Glomerular visceral epithelial cell (primary cell): ENCODE measurements around the gene CEP131.

Experiments
- DNase-seq: peaks from one replicate; pipeline ENCODE4 v3.0.0-alpha.2; 2016; ENCODE audit errors: extremely low spot score

Gene CEP131

DNA sequence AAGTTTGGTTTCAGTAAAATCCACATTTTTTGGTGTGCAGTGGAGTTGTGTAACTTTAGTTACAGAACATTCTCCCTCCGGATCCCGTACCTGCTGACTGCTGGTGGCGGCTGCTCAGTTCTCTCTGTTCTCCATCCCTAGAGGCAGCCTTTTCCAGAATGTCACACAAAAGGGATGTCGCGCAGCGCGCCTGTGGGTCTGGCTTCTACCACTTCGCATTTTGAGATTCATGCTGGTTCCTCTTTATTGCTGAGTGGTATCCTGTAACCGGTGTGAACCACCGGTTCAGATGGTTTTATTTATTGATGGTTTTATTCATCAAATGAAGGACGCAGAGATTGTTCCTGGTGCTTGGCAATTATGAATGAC, 981 bp upstream of the CEP131 start:
- DNase-seq: no peak

DNA sequence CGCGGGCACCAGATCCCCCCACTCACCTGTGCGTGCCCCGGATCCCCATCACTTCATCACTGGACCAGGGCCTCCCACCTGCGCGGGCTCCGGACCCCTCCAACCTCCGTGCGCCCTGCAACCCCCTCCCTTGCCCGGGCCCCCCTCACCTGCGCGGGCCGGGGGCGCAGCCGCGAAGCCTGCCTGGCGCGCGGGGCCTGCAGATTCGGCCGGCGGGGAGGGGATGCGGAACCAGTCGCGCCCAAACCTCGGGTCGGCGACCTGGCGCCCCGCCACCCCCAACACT, 202 bp downstream of the CEP131 start:
- DNase-seq: no peak

DNA sequence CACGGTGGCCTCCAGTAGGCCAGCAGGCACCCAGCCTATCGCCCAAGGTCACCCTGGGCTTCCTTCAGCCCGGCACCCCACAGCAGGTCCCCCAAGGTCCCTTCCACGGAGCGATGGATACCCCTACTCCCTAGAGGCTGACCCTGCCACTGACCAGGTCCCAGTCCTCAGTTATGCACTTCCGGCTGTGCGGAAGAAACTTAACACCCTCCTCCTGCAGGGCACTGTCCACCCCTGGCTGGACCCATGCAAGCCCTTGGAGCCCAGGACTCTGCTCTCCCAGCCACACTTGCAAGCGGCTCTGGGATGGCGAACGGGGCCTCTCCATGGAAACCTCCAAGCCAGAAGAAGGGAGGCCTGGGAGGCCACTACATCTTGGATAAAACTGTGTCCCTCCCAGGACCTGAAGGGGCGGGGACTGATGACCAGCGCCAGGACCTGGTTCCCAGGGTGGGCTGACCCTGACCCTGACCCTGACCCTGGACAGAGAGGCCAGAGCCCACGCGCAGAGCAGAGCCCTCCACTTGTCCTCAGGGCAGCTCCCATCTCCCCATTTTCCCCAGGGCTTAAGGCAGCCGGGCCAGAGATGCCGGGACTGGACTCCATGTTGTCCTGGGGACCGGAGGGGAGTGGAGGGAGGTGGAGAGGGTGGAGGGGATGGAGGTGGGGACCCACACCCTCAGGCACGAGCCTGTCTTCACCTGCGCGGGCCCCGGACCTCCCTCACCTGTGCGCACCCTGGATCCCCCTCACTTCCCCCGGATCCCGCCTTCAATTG, 734 bp downstream of the CEP131 start:
- DNase-seq: no peak

DNA sequence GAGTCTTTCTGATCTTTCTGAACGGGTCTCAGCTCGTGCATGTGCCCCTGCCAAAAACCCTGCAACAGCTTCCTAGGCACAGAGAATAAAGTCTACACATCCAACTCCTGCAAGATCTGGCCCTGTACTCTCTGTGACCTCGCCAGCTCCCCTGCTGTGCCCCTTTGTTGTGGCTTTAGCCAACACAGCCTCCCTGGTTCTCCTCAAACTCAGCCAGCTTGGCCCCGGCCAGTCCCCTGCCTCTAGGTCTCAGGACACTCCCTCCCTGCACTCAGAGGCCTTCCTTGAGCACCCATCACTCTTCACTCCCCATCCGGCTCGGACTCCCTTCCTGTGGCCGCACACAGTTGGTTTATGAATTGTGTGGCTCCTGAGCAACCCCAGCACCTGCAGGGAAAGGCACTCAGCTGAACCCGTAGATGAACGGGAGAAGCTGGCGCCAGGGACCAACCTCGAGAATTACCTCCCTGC, 1.4 kb downstream of the CEP131 start:
- no peak for DNase-seq

DNA sequence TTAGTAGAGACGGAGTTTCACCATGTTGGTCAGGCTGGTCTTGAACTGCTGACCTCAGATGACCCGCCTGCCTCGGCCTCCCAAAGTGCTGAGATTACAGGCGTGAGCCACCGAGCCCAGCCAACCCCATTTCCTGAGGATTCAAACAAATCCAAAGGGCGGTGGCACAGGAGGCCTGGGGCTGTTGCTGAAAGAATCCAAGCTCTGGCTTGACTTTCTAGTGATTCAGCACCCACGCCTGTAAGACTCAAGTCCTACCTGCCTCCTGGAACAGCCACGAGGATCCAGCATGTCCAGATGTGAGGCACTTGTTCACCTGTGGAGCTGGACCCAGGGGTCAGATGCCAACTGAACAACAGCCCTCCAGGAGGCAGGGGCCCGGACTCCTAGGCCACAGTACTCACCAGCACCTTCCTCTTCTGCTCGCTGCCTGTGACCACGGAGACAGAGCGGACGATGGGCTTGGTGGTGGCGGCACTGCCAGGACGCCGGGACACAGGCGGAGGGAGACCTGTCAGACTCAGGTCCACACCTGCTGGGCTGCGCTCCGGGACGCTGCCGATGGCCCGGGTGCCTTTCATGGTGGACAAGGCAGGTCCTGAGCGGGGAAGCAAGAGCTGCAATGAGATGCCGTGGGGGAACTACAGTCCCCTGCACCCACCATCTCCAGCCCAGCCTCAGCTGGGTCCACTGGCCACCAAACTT, 3.1 kb downstream of the CEP131 start:
- DNase-seq: no peak

DNA sequence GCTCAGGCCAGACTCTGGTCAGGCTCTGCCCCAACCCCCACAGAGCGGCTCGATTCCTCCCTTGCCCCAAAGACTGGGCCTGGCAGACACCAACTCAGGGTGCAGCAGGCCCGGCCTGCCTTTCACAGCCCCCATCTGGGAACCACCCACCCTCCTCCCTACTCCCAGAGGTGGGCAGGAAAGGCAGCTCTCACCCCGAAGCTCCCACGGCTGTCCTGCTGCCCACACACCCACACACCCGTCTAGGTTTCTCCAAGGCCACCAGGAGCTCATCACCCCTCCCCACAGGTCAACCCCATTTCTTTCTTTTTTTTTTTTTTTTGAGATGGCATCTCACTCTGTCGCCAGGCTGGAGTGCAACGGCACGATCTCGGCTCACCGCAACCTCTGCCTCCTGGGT, 3.8 kb downstream of the CEP131 start:
- DNase-seq: no peak

DNA sequence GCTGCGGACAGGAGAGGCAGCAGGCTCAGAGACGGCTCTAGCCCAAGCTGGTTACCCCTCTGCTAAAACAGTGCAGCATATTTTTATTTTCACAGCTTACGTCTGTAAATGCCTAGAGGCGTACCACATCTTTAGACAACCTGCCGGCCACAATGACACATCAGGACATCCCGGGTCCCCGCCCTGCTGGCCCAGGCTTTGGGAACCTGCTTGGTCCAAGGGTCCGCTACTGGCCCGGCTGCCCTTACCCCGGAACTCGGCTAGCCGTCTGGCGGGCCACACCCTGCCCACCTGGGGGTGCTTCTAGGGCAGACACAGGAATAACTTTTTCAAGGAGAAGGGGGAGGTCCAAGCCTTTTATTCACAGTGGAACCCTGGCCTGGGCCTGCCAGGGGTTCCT, 4.3 kb downstream of the CEP131 start:
- DNase-seq: no peak

DNA sequence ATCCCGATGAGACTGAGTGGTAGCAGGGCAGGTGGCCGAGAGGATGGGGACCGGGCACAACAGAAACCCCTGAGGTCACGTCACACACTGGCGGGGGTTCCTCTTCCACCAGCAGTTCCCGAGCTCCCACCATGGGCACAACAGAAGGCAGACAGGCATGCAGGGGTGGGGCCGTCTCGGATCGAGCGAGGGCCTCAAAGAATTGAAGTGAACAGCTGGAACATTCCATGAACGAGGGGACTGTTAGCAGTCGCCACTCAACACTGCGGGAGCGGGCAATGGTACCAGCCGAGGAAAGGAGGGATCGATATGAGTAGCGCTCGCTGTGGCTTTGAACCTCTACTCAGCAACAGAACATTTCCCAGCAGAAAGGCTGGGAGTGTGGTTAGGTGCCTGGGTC, 5.3 kb downstream of the CEP131 start:
- no peak for DNase-seq

DNA sequence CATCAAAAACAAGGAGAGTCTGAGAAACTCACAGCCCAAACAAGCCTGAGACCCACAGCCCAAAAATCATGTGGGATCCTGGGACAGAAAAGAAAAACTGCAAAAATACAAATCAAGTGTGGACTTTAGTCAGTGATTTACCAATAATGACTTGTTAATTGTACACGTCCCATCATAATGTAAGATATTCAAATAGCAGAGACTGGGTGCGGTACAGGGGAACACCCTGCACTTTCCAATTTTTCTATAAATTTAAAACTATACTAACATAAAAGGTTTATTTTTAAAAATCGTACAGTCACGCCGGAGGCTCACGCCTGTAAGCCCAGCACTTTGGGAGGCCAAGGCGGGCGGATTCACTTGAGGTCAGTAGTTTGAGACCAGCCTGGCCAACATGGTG, 8.8 kb downstream of the CEP131 start:
- no peak for DNase-seq

DNA sequence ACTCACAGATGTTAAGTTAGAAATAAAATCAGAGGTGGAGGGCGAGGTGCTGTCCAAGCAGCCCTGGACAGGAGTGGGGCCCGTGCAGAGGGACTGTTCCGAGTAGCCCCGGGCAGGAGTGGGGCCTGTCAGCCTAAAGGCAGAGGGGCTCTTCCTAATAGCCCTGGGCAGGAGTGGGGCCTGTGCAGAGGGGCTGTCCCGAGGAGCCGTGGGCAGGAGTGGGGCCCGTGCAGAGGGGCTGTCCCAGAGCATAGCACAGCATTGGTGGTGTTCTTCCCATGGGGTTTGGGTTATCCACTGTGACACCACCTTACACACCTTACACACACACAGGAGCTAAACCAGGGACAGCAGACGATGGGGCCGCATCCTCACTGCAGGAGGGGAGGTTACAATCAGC, 10.4 kb downstream of the CEP131 start:
- DNase-seq: no peak

DNA sequence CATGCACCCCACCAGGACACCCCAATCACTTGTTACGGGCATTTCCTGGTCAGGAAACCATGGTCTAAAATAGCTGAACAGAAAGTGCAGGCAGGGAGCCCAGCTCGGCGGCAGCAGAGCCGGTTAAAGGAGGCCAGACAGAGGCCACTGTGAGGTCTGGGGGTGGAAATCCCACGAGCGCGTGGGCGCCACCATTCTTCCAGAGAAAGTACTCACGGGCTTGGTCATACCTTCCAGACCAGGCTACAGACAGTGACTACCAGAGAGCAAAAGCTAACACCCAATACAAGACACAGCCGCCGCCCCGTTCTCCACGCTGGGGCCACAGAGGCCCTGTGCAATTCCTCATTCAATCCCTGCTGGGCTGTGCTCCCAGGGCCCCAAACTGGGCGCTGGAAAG, 11.9 kb downstream of the CEP131 start:
- no peak for DNase-seq

DNA sequence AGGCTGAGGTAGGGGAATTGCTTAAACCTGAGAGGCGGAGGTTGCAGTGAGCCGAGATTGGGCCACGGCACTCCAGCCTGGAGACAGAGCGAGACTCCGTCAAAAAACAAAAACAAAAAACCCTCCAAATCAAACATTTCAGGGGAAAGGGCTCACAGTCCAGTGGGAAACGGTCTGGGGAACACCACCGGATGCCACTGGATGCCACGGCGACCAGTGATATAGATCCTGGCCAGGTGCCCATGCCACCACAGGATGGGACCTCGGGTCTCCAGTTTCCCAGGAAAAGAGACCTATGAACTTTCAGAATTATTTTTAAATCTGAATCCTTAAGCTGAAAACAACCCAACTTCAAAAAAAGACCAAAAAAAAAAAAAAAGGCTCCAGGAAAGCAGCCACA, 12.3 kb downstream of the CEP131 start:
- no peak for DNase-seq

DNA sequence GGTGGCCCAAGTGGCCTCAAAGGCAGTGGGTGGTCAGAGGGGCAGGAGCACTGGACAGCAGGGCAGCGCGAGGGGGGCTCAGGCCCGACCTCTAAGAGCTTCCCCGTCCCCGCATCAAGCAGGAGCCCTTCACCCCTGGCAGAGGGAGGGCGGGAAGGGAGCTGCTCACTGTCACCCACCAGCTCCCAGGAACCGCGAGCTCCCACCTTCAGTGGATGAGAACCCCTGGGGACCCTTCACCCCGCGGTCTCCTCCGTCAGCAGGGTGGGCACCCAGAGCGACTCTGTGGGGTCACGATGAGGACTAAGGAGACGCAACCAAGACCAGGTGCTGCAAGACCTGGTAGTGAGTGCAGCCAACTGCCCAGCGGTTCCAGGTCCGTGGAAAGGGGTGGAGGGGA, 13.6 kb downstream of the CEP131 start:
- no peak for DNase-seq

DNA sequence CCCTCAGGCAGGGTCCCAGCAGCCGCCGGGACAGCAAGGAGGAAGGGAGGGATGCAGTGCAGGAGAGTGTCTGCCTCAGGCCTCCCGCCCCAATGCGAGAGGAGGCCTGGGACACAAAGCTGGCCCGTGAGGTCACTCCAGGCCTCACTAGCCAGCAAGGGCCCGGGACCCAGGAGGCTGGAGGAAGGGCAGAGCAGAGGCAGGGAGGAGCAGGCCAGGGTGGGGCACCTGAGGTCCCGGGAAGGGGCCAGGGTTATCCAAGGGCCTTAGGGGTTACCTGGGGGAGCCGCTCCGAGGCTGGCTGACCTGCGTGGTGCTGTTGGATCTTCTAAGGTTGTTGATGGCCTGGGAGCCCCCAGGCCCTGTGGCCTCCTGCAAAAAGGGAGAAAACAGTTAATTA, 14.1 kb downstream of the CEP131 start:
- no peak for DNase-seq

DNA sequence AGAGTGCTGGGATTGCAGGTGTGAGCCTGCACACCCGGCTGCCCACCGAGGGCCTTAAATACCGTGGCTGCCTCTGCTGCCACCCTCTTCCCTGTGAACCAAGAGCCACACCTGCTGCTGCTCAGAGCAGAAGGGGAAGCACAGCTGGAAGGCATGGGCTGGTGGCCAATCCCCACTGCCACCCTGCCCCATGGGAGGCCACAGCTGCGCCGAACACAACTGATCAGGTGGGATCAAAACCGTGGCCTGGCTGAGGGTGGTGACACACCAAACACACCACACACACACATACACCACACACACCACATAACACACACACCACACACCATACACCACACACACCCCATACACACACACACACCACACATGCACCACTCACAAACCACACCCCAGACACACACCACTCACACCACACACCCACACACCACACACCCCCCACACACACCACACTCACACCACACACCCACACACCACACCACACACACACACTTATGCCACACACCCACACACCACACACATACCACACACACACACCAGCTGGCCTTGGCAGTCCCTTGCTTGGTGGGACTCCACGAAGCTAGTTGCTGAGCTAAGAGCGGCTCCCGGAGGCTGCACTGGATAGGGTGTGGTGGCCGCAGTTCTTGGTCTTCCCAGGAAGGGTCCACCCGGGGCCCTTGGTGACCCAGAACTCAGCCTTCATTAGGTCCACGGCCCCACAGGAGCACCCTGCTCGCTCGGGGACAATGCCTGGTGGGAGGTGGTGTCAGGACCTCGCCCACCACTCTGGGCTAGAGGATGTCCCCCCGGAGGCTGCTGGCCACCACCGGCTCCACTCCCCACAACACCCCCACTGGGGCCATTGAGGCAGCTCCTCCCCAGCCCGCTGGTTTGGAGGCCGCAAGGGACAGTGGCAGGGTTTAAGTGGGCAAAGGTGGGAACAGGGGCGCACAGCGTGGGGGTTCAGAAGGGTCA, 14.9 kb downstream of the CEP131 start:
- no peak for DNase-seq

DNA sequence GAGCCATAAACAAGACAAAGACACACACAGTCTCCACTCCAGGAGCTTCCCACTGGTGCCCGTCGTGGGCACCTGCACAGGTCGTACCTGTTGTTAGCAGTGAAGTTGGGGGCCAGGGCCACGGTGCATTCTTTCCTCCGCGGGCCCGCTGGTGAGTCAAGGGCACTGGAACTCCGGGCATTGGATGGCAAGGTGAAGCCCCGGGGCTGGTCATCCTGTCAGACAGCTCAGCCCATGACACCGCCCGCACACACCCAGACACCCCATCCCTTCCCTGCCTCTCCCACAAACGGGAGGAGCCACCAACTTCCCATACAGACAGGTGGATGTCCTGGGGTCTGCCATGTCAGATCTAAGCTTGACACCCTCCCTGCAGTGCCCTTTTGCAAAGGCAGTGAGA, 16.1 kb downstream of the CEP131 start:
- DNase-seq: no peak

DNA sequence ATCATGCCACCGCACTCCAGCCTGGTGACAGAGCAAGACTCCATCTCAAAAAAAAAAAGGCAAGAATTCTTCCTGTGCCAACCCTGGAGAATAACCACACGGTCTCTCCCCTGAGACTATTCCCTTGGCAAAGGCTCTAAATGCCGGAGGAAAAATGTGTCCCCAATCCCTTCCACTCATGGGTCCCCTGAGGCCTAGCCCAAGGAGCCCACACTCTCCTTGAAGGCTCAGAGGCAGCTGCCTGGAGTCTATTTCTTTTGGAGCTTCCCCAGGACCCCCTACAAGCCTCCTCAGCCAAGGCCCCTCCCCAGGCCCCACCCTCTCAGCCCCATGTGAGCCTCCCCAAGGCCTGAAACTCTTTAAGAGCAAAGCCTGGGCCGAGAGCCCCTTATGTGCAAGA, 16.6 kb downstream of the CEP131 start:
- DNase-seq: no peak

DNA sequence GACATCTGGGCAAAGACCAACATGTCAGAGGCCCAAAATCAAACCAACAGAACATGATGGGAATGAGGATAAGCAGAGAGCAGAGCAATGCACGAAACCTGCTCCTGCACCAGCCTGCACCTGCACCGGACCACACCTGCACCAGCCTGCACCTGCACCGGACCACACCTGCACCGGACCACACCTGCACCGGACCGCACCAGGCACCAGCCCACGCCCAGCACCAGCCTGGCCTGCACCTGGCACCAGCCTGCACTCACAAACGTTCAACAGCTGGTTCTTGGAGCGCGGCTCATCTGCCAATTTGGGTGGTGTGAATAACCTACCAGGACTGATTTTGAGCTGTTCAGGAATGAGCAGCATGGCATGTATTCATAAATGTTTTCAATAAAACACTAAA, 18.2 kb downstream of the CEP131 start:
- DNase-seq: no peak

DNA sequence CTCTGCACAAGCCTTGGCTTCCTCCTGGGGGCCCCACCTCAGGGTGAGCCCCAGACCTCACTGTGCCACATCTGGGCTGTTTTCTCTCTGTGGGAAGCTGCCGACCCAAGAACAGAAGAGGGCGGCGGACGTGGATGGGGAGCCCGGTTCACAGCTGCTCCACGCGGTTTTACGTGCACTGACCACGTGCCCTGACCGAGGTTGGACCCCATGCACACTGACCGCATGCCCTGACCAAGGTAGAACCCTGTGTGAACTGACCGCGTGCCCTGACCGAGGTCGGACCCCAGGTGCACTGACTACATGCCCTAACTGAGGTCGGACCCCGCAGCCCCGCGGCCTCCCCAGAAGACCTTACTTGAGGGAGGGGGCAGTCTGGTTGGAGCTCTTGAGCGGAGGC, 19.6 kb downstream of the CEP131 start:
- DNase-seq: no peak

DNA sequence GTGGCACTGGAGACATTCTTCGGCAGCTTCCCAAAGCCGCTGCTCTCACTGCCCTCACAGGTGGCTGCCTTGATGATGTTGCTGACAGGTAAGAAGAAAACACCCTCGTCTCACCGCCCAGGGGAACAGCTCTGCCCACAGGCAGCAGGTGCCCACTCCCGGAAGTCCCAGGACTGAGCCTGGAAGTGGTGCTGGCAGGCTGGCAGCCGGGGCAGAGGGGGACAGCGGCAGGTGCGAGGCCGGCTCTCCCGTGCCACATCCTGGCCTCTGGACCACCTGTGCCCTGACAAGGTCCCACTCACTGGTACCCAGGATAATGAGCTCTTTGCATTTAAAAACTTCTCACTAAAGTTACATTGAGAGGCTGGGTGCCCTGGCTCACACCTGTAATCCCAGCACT, 20.4 kb downstream of the CEP131 start:
- DNase-seq: no peak

DNA sequence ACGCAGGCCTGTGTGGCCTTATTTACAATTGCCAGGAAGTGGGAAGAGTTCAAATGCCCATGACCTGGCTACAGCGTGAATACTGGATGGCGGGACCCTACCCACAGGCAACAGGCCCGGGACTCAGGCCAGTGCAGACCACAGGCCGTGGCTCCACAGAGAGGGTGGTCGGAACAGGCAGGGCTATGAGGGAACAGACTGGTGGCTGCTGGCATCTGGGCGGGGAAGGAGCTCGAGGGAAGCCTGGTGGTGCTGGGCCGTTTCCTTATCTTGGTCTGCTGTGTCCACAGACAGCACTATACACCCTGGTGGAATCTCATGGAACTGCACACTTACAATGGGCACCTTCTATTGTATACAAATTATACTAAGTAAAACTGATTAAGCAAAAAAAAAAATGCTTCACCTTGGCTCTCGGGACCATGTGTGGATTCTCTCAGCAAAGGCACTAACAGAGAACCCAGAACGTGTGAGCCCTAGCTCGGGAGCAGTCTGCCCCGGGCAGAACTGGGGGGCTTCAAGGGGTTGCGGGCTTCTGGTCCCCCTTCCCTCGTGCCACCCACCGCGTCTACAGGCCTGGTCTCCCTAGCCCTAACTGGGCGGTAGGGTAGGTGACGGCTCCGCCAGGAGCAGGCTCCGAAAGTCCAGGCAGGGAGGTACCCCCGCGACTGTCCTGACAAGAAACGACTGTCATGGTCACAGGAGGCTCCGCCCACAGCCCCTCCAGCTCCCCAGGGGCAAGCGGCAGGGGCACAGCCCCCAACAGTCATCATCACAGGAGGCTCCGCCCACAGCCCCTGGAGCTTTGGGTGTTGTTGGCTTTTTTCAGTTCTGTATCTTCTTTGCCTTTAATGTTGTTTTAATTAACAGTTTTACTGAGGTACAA, 21.8 kb downstream of the CEP131 start:
- DNase-seq: peak; percentile 61

DNA sequence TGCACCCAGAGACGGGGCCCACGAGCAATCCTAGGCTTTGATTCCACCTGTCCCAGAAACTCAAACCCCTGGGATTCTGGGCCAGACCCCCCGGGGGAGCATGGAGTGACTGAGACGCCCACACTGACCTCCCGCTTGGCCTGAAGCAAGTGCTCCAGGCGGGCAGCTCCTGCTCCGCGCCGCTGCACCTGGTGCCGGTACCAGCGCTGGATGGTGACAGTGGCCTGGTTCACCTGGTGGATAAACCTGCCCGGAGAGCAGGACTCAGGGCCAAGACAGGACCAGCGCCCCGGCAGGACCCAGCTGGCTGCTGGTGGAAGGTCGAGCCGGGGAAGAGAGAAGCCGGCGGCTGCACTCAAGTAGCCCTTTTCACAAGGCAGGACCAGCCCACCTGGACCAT, 22.6 kb downstream of the CEP131 start:
- DNase-seq: no peak
